Liver (tissue), 3 donors: ENCODE data around the gene NAA10.

Experiments used
- EGR1 ChIP-seq, 2 donors: IDR thresholded peaks; 2 replicates each; pipeline ENCODE4 v1.6.1; 2016 to 2018; ENCODE audit warnings: antibody characterized with exemption in 2 of 2, low read depth in 2 of 2
- FOXA1 ChIP-seq: IDR thresholded peaks from 2 replicates; pipeline ENCODE4 v1.6.1; 2016; ENCODE audit warnings: antibody characterized with exemption
- GABPA ChIP-seq, 2 donors: IDR thresholded peaks in 1 of 2; conservative IDR thresholded peaks in 1 of 2; 2 replicates each; pipeline ENCODE4 v1.6.1; 2016; ENCODE audit warnings: antibody characterized with exemption in 2 of 2, mild to moderate bottlenecking in 1 of 2, moderate library complexity in 1 of 2
- JUND ChIP-seq, 2 donors: IDR thresholded peaks; 2 replicates each; pipeline ENCODE4 v1.6.1; 2016; ENCODE audit warnings: antibody characterized with exemption in 2 of 2
- NR2F2 ChIP-seq: IDR thresholded peaks from 2 replicates; pipeline ENCODE4 v1.6.1; 2016; ENCODE audit warnings: antibody characterized with exemption
- SP1 ChIP-seq: IDR thresholded peaks from 2 replicates; pipeline ENCODE4 v1.6.1; 2018; ENCODE audit warnings: antibody characterized with exemption, mild to moderate bottlenecking
- TAF1 ChIP-seq: conservative IDR thresholded peaks from 2 replicates; pipeline ENCODE4 v1.6.1; 2016; ENCODE audit warnings: antibody characterized with exemption, mild to moderate bottlenecking
- YY1 ChIP-seq: IDR thresholded peaks from 2 replicates; pipeline ENCODE4 v1.6.1; 2016; ENCODE audit warnings: antibody characterized with exemption, mild to moderate bottlenecking
- TF ChIP-seq, protein P1 (sequence below): fragments of 150-350 bp; IDR thresholded peaks from 2 replicates; pipeline ENCODE4 v1.5.1; 2017; ENCODE audit warnings: improper control_type of control experiment, low read depth, low read length; ENCODE audit not compliant: missing input control
- TF ChIP-seq, protein P2 (sequence below): IDR thresholded peaks from 2 replicates; pipeline ENCODE4 v1.6.1; 2016; ENCODE audit warnings: antibody characterized with exemption, mild to moderate bottlenecking
- donor health status: healthy.
- donor health status: healthy.

DNA sequence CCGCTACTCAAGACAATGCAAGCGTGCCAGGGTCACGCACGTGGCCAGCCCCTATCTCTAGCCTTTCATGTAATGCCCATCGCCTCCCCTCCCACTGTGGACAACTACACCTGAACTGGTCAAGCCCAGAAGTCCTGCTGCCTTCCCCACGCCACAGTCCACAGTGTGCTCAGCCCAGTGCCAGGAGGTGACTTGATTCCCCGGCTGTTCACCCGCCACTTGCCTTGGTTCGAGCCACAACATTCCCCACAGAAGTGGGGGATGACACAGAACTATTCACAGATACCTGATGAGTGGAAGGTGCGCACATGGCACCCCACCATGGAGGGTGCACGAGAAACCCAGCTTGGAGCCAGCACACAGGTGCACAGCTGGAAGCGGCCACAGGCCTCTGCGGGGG lies 15.6 kb downstream of the NAA10 start:
- TF ChIP-seq JUND (IDR thresholded peaks at IDR 0.05) (no peak), EGR1 (IDR thresholded peaks at IDR 0.05; ENCODE audit: low read depth in 2 of 2) (no peak), FOXA1 (no peak), SP1 (no peak), YY1 (no peak), TAF1 (no peak), GABPA (IDR thresholded peaks at IDR 0.05 in 1 of 2, conservative IDR thresholded peaks at IDR 0.05 in 1 of 2) (no peak), NR2F2 (no peak)
- TF ChIP-seq, protein P1, sequence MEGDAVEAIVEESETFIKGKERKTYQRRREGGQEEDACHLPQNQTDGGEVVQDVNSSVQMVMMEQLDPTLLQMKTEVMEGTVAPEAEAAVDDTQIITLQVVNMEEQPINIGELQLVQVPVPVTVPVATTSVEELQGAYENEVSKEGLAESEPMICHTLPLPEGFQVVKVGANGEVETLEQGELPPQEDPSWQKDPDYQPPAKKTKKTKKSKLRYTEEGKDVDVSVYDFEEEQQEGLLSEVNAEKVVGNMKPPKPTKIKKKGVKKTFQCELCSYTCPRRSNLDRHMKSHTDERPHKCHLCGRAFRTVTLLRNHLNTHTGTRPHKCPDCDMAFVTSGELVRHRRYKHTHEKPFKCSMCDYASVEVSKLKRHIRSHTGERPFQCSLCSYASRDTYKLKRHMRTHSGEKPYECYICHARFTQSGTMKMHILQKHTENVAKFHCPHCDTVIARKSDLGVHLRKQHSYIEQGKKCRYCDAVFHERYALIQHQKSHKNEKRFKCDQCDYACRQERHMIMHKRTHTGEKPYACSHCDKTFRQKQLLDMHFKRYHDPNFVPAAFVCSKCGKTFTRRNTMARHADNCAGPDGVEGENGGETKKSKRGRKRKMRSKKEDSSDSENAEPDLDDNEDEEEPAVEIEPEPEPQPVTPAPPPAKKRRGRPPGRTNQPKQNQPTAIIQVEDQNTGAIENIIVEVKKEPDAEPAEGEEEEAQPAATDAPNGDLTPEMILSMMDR, result no peak
- TF ChIP-seq, protein P2, sequence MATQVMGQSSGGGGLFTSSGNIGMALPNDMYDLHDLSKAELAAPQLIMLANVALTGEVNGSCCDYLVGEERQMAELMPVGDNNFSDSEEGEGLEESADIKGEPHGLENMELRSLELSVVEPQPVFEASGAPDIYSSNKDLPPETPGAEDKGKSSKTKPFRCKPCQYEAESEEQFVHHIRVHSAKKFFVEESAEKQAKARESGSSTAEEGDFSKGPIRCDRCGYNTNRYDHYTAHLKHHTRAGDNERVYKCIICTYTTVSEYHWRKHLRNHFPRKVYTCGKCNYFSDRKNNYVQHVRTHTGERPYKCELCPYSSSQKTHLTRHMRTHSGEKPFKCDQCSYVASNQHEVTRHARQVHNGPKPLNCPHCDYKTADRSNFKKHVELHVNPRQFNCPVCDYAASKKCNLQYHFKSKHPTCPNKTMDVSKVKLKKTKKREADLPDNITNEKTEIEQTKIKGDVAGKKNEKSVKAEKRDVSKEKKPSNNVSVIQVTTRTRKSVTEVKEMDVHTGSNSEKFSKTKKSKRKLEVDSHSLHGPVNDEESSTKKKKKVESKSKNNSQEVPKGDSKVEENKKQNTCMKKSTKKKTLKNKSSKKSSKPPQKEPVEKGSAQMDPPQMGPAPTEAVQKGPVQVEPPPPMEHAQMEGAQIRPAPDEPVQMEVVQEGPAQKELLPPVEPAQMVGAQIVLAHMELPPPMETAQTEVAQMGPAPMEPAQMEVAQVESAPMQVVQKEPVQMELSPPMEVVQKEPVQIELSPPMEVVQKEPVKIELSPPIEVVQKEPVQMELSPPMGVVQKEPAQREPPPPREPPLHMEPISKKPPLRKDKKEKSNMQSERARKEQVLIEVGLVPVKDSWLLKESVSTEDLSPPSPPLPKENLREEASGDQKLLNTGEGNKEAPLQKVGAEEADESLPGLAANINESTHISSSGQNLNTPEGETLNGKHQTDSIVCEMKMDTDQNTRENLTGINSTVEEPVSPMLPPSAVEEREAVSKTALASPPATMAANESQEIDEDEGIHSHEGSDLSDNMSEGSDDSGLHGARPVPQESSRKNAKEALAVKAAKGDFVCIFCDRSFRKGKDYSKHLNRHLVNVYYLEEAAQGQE, result no peak
